Forelimb muscle (tissue), 1 donor: ENCODE results near the gene SYT4. TPM values are rescaled to one million over a fixed set of nuclear protein-coding genes. Genes with fewer than 3 reads are reported as not detected.

Experiments used
- DNase-seq: peaks from one replicate; pipeline ENCODE4 v3.0.0-alpha.2; 2013; ENCODE audit warnings: low read depth
- polyA plus RNA-seq: library from polyadenylated mRNA; unstranded; fragments of 120-200 nt; gene quantifications from one replicate; pipeline ENCODE4 v1.2.1, GENCODE V29; 2013; ENCODE audit not compliant: insufficient read length

The SYT4 gene
- polyA plus RNA-seq, 1 donor: not detected

DNA sequence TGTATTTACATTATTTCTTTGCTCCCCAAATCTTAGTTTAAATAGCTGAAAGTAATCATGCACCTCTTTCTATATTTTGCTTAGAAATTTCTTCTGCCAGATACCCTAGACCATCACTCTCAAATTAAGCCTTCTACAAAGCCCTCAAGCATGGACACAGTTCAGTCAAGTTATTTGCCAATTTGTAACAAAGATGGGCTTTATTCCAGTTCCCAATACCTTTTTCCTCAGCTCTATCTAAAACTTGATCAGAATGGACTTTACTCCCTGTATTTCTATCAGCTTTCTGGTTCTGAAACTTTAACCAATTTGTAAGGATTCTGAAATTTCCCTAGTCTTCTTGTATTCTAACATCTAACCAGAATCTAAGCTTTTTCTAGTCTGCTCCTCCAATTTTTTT is 56.6 kb downstream of the SYT4 start:
- no peak for DNase-seq

Other genes starting within 250 kb of the SYT4 start
- not detected for gene RIT2, start 161.8 kb downstream of the SYT4 start, polyA plus RNA-seq